HCT116 (cell line): ENCODE results near the gene HEPH. TPM values are rescaled to one million over a fixed set of nuclear protein-coding genes. Genes with fewer than 3 reads are reported as not detected.

Experiments
- ATAC-seq: fragments of 200-7000 bp; cut with Tn5 transposase; 2 replicates; pipeline ENCODE4 v1.9.1; 2020; ENCODE audit warnings: mild to moderate bottlenecking, moderate library complexity
- BruUV-seq: library from RNA; stranded (reverse); fragments of 400-500 nt; replicated peaks from 2 replicates; lab custom pipeline; 2021; lab: Mats Ljungman, UMichigan
- CTCF ChIA-PET: fragments of 300-600 bp; sonication (Branson Sonifier 250); formaldehyde crosslinking; loops from one replicate; lab custom pipeline; 2021; ENCODE audit warnings: antibody characterized with exemption; lab: Charles Lee
- POLR2A ChIA-PET: fragments of 300-600, 350-600 bp; sonication (Branson Sonifier 250); formaldehyde crosslinking; loops from one replicate; lab custom pipeline; 2021; ENCODE audit warnings: antibody characterized with exemption; lab: Charles Lee
- RAD21 ChIA-PET, 2 experiments: fragments of 300-600 bp; sonication (Branson Sonifier 250); formaldehyde crosslinking; loops; one replicate each; lab custom pipeline; 2023; ENCODE audit warnings: low total read pairs in 2 of 2; ENCODE audit not compliant: uncharacterized antibody in 2 of 2, unreplicated experiment in 2 of 2, low non-redundant PET in 1 of 2; lab: Charles Lee
- DNase-seq: peaks from one replicate; pipeline ENCODE4 v3.0.0-alpha.2; 2010; ENCODE audit warnings: low read depth, low spot score
- H2AFZ ChIP-seq: fragments of 200-600 bp; shearing (Covaris generic), sonication (generic); 2 replicates; pipeline ENCODE4 v1.6.1; 2017; ENCODE audit warnings: low read depth, mixed run types, mixed read lengths, antibody characterized with exemption, low read length; ENCODE audit not compliant: poor library complexity, severe bottlenecking
- H3K27ac ChIP-seq: 2 replicates; pipeline ENCODE4 v1.5.1; 2012; ENCODE audit warnings: low read depth, low read length
- H3K27me3 ChIP-seq: fragments of 200-600 bp; sonication (generic); 2 replicates; pipeline ENCODE4 v1.6.1; 2016; ENCODE audit warnings: mixed run types, low read length, mixed read lengths; ENCODE audit not compliant: insufficient read depth
- H3K36me3 ChIP-seq, 2 experiments: fragments of 200-500 bp in 1 of 2; fragments of 200-600 bp in 1 of 2; sonication (Bioruptor generic) in 1 of 2; sonication (generic) in 1 of 2; 2 replicates each; pipeline versions ENCODE4 v1.5.1 to v1.6.1; 2014 to 2016; ENCODE audit warnings: low read length in 2 of 2, inconsistent platforms in 1 of 2, mixed read lengths in 1 of 2, mixed run types in 1 of 2; ENCODE audit not compliant: insufficient read depth in 2 of 2, control insufficient read depth in 1 of 2
- H3K4me1 ChIP-seq, 2 experiments: fragments of 200-600 bp in 1 of 2; sonication (generic) in 1 of 2; 2 replicates each; pipeline versions ENCODE4 v1.5.1 to v1.6.1; 2012 to 2017; ENCODE audit warnings: low read length in 2 of 2, inconsistent platforms in 1 of 2, mild to moderate bottlenecking in 1 of 2, mixed read lengths in 1 of 2, mixed run types in 1 of 2, moderate library complexity in 1 of 2; ENCODE audit not compliant: insufficient read depth in 2 of 2, control insufficient read depth in 1 of 2
- H3K4me2 ChIP-seq: fragments of 200-600 bp; sonication (generic); 2 replicates; pipeline ENCODE4 v1.6.1; 2017; ENCODE audit warnings: mixed run types, low read length, mixed read lengths
- H3K4me3 ChIP-seq, 2 experiments: fragments of 200-600 bp in 1 of 2; sonication (generic) in 1 of 2; replicated peaks in 1 of 2; 2 replicates each; pipeline ENCODE4 v1.5.1; 2011 to 2016; ENCODE audit warnings: low read length in 2 of 2, control low read depth in 1 of 2, low read depth in 1 of 2, mild to moderate bottlenecking in 1 of 2, mixed read lengths in 1 of 2, mixed run types in 1 of 2
- H3K79me2 ChIP-seq: fragments of 200-600 bp; sonication (generic); 2 replicates; pipeline ENCODE4 v1.6.1; 2017; ENCODE audit warnings: mild to moderate bottlenecking, mixed run types, low read length, moderate library complexity, mixed read lengths; ENCODE audit not compliant: insufficient read depth
- H3K9ac ChIP-seq: fragments of 200-600 bp; sonication (generic); 2 replicates; pipeline ENCODE4 v1.6.1; 2016; ENCODE audit warnings: low read length, mixed read lengths
- H3K9me2 ChIP-seq: fragments of 200-600 bp; sonication (generic), shearing (Covaris generic); 2 replicates; pipeline ENCODE4 v1.6.1; 2017; ENCODE audit warnings: mixed run types, mild to moderate bottlenecking, moderate library complexity; ENCODE audit not compliant: insufficient read depth
- H3K9me3 ChIP-seq, 2 experiments: fragments of 200-500 bp in 1 of 2; fragments of 200-600 bp in 1 of 2; sonication (Bioruptor generic) in 1 of 2; sonication (generic) in 1 of 2; 2 replicates each; pipeline ENCODE4 v1.6.1; 2014 to 2017; ENCODE audit warnings: low read length in 2 of 2, mixed read lengths in 2 of 2, inconsistent platforms in 1 of 2, low read depth in 1 of 2, mild to moderate bottlenecking in 1 of 2, mixed run types in 1 of 2, moderate library complexity in 1 of 2; ENCODE audit not compliant: control insufficient read depth in 1 of 2, insufficient read depth in 1 of 2
- H4K20me1 ChIP-seq: fragments of 200-600 bp; sonication (generic), shearing (Covaris generic); 2 replicates; pipeline ENCODE4 v1.6.1; 2017; ENCODE audit warnings: mixed run types, mild to moderate bottlenecking, moderate library complexity; ENCODE audit not compliant: insufficient read depth
- CEBPB ChIP-seq: IDR thresholded peaks from 2 replicates; pipeline ENCODE4 v1.6.1; 2012; ENCODE audit warnings: low read depth
- EGR1 ChIP-seq: IDR thresholded peaks from 2 replicates; pipeline ENCODE4 v1.6.1; 2012; ENCODE audit warnings: low read depth
- ELF1 ChIP-seq: IDR thresholded peaks from 2 replicates; pipeline ENCODE4 v1.6.1; 2012; ENCODE audit warnings: low read depth, borderline replicate concordance
- EZH2 ChIP-seq: fragments of 200-600 bp; sonication (generic); IDR thresholded peaks from 2 replicates; pipeline ENCODE4 v1.6.1; 2017; ENCODE audit warnings: antibody characterized with exemption, mixed run types
- EZH2phosphoT487 ChIP-seq: fragments of 200-600 bp; IDR thresholded peaks from 2 replicates; pipeline ENCODE4 v1.6.1; 2018; ENCODE audit warnings: antibody characterized with exemption, borderline replicate concordance
- FOSL1 ChIP-seq: IDR thresholded peaks from 2 replicates; pipeline ENCODE4 v1.6.1; 2012; ENCODE audit warnings: low read depth
- JUND ChIP-seq: IDR thresholded peaks from 2 replicates; pipeline ENCODE4 v1.6.1; 2012
- POLR2A ChIP-seq: IDR thresholded peaks from 2 replicates; pipeline ENCODE4 v1.7.0; 2011; ENCODE audit warnings: borderline replicate concordance; ENCODE audit not compliant: insufficient read depth, insufficient read length; ENCODE audit errors: extremely low read depth
- POLR2AphosphoS5 ChIP-seq: IDR thresholded peaks from 2 replicates; pipeline ENCODE4 v1.6.1; 2011; ENCODE audit warnings: mild to moderate bottlenecking, low read depth, low read length, moderate library complexity
- RAD21 ChIP-seq: IDR thresholded peaks from 2 replicates; pipeline ENCODE4 v1.6.1; 2012; ENCODE audit warnings: low read depth, mild to moderate bottlenecking
- SIN3A ChIP-seq: IDR thresholded peaks from 2 replicates; pipeline ENCODE4 v1.6.1; 2012; ENCODE audit warnings: low read depth
- TCF7L2 ChIP-seq: IDR thresholded peaks from 2 replicates; pipeline ENCODE4 v1.7.0; 2011; ENCODE audit warnings: borderline replicate concordance, inconsistent platforms; ENCODE audit not compliant: insufficient read depth, insufficient read length; ENCODE audit errors: extremely low read depth
- ZFX ChIP-seq: fragments of 450-650 bp; IDR thresholded peaks from 2 replicates; pipeline ENCODE4 v1.6.1; 2017
- intact Hi-C: fragments of 100-400 bp; cut with micrococcal nuclease; formaldehyde crosslinking; loops from 2 replicates; pipeline ENCODE4 v1.10.0; 2022
- total RNA-seq: library from RNA; stranded (reverse); gene quantifications from one replicate; pipeline ENCODE4 v1.2.1, GENCODE V29; 2021; ENCODE audit not compliant: unreplicated experiment
- TF ChIP-seq, protein P1 (sequence below): IDR thresholded peaks from 2 replicates; pipeline ENCODE4 v1.6.1; 2011; ENCODE audit warnings: mild to moderate bottlenecking, low read length, moderate library complexity; ENCODE audit not compliant: insufficient replicate concordance; ENCODE audit errors: extremely low read depth
- TF ChIP-seq, protein P2 (sequence below): IDR thresholded peaks from 2 replicates; pipeline ENCODE4 v1.6.1; 2012

The HEPH gene
- total RNA-seq, 1 experiment from 2014 or later: 0.44 TPM

DNA sequence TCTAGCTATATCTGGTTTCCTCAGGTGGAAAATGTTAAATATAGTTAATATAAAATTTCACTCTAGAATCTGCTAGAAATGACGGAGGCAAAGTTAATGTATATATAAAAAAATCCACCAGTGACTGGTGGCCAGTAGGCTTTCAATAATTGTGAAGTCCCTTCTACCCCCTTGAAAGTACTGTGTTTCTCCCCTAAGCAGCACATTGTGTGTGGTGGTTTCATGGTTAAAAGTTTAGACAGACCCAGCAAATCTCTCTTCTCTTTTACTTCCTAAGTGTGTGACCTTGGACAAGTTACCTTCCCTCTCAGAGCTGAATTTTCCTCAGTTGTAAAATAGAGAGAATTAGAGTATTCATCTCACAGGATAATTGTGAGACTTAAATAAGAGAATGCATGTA, 600 bp upstream of the HEPH start (continued):
- TF ChIP-seq FOSL1: no peak
- no peak for TF ChIP-seq POLR2A

DNA sequence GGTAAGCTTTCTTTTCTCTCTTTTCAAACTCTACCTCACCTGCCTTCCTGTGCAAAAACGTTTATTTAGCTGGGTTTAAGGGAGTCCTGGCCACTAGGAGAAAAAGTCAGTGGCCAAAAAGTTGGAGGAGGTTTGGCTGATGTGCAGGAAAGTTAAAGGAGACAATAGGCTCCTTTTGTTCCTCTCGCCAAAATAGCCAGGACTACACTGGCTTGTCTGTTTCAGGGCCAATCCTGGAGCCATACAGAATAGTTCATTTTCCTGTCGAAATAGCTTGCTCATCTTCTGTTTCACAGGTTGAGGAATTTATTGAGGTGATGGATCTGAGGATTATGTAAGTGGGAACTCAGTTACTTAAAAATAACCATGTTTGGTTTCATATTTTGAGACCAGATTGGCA, 423 bp downstream of the HEPH start:
- Histone ChIP-seq H3K4me3 (no peak overlapping the region), H3K9ac (no peak overlapping the region), H3K36me3 (no peaks in the 10 kb centered on the region), H3K9me2 (no peaks in the 10 kb centered on the region), H4K20me1 (no peaks in the 10 kb centered on the region), H3K79me2 (no peaks in the 10 kb centered on the region), H3K4me2 (no peak overlapping the region), H3K27ac (no peak overlapping the region), H2AFZ (no peak overlapping the region), H3K4me1 (no peaks in the 10 kb centered on the region), H3K9me3 (no peaks in the 10 kb centered on the region), H3K27me3 (no peaks in the 10 kb centered on the region)
- no peak for DNase-seq
- POLR2A ChIA-PET: no interaction called here
- no peak for ATAC-seq
- RAD21 ChIA-PET: no interaction called here
- TF ChIP-seq ZFX: no peak
- TF ChIP-seq ELF1: no peak
- no peak for TF ChIP-seq TCF7L2
- no TSS peak for BruUV-seq
- intact Hi-C loops: no loop called here
- CTCF ChIA-PET: no interaction called here

DNA sequence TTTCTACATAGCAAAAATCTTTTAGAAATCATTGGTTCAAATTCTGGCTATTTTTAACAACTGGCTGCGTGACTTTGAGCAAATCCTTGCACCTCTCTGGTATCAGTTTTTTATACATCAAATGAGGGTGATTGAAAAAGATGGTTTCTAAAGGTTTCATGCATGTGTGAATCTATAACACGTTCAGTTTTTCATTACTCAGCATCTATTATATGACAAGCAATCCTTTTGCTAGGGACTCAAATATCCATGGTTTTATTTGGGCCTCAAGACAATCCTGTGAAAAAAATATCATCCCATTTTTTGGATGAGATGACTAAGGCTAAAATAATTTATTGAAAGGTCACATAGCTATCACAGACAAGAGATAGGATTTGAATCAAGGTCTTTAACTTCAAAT, 884 bp downstream of the HEPH start:
- ATAC-seq: no peak
- Histone ChIP-seq H3K4me3 (no peak overlapping the region), H3K36me3 (no peaks in the 10 kb centered on the region)
- RAD21 ChIA-PET: no interaction called here
- TF ChIP-seq ELF1: no peak
- TF ChIP-seq, protein P1, sequence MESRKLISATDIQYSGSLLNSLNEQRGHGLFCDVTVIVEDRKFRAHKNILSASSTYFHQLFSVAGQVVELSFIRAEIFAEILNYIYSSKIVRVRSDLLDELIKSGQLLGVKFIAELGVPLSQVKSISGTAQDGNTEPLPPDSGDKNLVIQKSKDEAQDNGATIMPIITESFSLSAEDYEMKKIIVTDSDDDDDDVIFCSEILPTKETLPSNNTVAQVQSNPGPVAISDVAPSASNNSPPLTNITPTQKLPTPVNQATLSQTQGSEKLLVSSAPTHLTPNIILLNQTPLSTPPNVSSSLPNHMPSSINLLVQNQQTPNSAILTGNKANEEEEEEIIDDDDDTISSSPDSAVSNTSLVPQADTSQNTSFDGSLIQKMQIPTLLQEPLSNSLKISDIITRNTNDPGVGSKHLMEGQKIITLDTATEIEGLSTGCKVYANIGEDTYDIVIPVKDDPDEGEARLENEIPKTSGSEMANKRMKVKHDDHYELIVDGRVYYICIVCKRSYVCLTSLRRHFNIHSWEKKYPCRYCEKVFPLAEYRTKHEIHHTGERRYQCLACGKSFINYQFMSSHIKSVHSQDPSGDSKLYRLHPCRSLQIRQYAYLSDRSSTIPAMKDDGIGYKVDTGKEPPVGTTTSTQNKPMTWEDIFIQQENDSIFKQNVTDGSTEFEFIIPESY: no peak
- no peak for TF ChIP-seq RAD21
- TF ChIP-seq TCF7L2: no peak
- TF ChIP-seq, protein P2, sequence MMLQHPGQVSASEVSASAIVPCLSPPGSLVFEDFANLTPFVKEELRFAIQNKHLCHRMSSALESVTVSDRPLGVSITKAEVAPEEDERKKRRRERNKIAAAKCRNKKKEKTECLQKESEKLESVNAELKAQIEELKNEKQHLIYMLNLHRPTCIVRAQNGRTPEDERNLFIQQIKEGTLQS: no peak
- no peak for TF ChIP-seq EZH2
- no peak for TF ChIP-seq EZH2phosphoT487
- no peak for TF ChIP-seq JUND
- TF ChIP-seq CEBPB: no peak
- TF ChIP-seq POLR2A: no peak
- no peak for TF ChIP-seq EGR1
- no peak for TF ChIP-seq SIN3A
- TF ChIP-seq POLR2AphosphoS5: no peak
- TF ChIP-seq, all 23 proteins: peak for 0
- DNase-seq: no peak
- Histone ChIP-seq H3K9ac (no peak overlapping the region), H3K4me2 (no peak overlapping the region), H4K20me1 (no peaks in the 10 kb centered on the region), H3K4me1 (no peaks in the 10 kb centered on the region), H3K9me2 (no peaks in the 10 kb centered on the region), H3K9me3 (no peaks in the 10 kb centered on the region), H2AFZ (no peak overlapping the region), H3K27me3 (no peaks in the 10 kb centered on the region), H3K79me2 (no peaks in the 10 kb centered on the region), H3K27ac (no peak overlapping the region)
- intact Hi-C loops: no loop called here
- CTCF ChIA-PET: no interaction called here
- POLR2A ChIA-PET: no interaction called here
- BruUV-seq: no TSS peak
